Renal pelvis (tissue), 4 donors: ENCODE measurements around the gene KIF9. TPM values are rescaled to one million over a fixed set of nuclear protein-coding genes. Genes with fewer than 3 reads are reported as not detected.
"Not testable (repeated sequence)": the region's sequence is repeated elsewhere in the genome, so short reads cannot be mapped to it uniquely, and the experiment has no call there.

Source experiments
- DNase-seq: peaks from one replicate; pipeline ENCODE4 v3.0.0-alpha.2; 2013
- polyA plus RNA-seq, 3 donors: library from polyadenylated mRNA; unstranded; fragments of 120-200 nt; gene quantifications; one replicate each; pipeline ENCODE4 v1.2.1, GENCODE V29; 2013; ENCODE audit not compliant: insufficient read length in 3 of 3

KIF9 gene
- polyA plus RNA-seq, 3 donors: 24.2 to 24.5 (median 24.4) TPM

GRCh38 chr3:47206022-47206421 is 76.6 kb downstream of the KIF9 start:
- DNase-seq: not testable (repeated sequence)

DNA sequence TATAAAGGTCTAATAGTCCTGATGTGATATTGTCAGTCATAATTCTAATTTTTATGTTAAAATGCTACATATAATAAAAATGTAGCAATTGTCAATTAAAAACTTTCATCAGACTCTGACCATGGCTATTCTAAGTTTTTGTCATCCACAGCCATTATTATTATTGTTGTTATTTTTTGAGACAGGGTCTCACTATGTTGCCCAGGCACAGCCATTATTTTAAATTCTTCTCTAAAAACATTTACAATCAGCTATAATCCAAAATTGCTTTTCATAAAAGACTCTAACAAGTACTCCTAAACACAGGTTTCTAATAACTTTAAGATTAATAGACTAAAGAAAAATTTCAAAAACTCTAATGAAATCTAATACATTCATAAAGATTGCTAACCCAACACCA is 77.7 kb downstream of the KIF9 start:
- no peak for DNase-seq

DNA sequence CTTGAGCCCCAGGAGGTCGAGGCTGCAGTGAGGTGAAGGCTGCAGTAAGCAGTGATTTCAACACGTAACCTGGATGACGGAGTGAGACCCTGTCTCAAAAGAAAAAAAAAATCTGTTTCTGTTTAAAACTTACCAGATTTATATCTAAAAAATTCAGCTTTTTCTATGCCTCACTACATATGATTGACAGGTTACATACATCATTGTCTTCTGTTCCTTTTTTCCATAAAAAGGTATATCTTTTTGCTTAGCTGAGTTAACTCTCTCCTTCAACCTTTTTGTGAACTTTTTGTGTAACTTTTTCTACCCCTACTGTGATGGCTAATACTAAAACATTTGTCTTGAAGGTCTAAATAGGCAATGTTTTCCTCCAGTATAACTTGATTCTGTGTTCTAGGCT is 80.1 kb downstream of the KIF9 start:
- no peak for DNase-seq

DNA sequence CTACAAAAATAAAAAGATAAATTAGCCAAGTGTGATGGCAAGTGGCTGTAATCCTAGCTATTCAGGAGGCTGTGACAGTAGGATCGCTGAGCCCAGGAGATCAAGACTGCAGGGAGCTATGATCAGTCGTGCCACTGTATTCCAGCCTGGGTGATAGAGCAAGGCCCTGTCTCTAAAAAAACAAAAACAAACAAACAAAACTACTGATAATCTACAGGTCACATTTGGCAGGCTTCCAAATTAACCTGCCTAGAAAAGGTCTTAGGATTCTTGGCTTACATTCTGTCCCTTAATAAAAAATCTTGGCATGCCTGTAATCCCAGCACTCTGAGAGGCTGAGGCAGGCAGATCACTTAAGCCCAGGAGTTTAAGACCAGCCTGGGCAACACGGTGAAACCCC is 85.3 kb downstream of the KIF9 start:
- DNase-seq: no peak

GRCh38 chr3:47194994-47195393 is 87.6 kb downstream of the KIF9 start:
- DNase-seq: no peak

DNA sequence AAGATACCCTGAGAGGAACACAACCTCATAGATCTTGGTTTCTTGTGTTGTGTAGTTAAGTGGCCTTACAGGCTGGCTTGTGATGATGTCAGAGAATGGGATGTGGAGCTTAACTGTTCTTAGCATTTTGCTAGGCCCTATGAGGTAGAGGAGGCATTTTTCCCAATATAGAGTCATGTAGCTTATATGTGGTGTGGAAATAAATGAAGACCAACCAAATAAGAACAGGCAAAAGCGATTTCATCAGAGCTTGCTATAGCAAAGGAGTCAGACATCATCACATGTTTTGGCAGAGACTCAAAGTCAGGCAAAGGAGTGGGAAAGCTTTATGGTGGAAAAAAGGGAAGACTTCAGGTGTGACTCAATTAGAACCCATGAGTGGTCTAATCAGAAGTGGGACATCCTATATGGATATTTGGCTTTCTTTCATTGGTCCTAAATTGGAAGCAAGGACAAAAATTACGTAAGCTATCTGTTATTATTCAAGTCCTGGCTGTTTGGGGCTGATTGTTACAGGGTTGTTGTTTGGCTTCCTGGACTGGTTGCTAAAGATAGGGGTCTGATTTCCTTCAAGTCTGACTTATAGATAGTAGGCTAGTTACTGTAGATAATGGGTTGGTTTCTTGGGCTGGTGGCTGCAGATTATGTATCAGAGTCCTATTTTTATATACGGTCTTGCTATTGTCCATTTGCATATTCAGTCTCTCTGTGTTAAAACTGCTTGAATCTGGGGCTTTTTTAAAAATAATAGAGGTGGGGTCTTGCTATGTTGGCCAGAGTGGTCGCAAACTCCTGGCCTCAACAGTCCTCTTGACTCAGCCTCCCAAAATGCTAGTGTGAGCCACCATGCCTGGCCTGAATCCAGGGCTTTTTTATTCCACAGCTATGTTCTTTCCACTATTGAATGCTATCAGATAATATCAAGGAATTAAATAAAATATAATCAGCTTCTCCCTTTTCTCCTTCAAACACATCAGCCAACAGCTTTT is 88.4 kb downstream of the KIF9 start:
- no peak for DNase-seq

GRCh38 chr3:47186285-47186684 is 96.3 kb downstream of the KIF9 start:
- no peak for DNase-seq

DNA sequence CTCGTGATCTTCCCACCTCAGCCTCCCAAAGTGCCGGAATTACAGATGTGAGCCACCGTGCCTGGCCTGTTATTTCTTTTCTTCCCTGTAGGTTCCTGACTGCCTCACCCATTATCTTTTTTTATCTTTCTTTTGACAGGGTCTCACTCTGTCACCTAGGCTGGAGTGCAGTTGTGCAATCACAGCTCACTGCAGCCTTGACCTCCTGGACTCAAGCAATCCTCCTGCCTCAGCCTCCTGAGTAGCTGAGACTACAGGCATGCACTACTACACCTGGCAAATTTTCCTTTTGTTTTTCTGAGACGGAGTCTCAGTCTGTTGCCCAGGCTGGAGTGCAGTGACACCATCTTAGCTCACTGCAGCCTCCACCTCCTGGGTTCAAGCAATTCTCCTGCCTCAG is 100.9 kb downstream of the KIF9 start:
- DNase-seq: not testable (repeated sequence)

GRCh38 chr3:47180011-47180410 is 102.6 kb downstream of the KIF9 start:
- DNase-seq: not testable (repeated sequence)

Other genes with a start within 250 kb of the KIF9 start
- gene SETD2, start 118.7 kb downstream of the KIF9 start, polyA plus RNA-seq: 10 to 100 TPM; 60.9 to 73.5 (median 63.5) TPM
- gene KLHL18, start 145 bp upstream of the KIF9 start, polyA plus RNA-seq: 10 to 100 TPM; 13.5 to 17.0 (median 16.3) TPM
- gene PTPN23, start 98.2 kb upstream of the KIF9 start, polyA plus RNA-seq: 10 to 100 TPM; 31.5 to 35.3 (median 34.4) TPM
- 10 to 100 TPM; 83.3 to 95.2 (median 93.1) TPM for gene SCAP, start 193.1 kb upstream of the KIF9 start, polyA plus RNA-seq
- 10 to 100 TPM; 42.1 to 52.9 (median 49.9) TPM for gene ELP6, start 230.9 kb upstream of the KIF9 start, polyA plus RNA-seq